ENCODE measurements around the gene NPHP4.
"Not testable (repeated sequence)": the region's sequence is repeated elsewhere in the genome, so short reads cannot be mapped to it uniquely, and the experiment has no call there.

NPHP4 gene

DNA sequence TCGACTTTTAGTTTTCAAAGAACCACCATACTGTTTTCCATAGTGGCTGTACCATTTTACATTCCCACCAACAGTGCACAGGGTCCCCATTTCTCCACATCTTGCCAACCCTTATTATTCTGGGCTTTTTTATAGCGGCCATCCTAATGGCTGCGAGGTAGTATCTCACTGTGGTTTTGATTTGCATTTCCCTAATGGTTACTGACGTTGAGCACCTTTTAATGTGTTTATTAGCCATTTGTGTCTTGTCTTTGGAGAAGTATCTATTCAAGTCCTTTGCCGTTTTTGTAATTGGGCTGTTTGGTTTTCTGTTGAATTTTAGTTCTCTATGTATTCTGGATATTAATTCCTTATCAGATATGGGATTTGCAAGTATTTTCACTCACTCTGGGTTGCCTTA is 31.1 kb upstream of the NPHP4 start:
- no peak for DNase-seq

DNA sequence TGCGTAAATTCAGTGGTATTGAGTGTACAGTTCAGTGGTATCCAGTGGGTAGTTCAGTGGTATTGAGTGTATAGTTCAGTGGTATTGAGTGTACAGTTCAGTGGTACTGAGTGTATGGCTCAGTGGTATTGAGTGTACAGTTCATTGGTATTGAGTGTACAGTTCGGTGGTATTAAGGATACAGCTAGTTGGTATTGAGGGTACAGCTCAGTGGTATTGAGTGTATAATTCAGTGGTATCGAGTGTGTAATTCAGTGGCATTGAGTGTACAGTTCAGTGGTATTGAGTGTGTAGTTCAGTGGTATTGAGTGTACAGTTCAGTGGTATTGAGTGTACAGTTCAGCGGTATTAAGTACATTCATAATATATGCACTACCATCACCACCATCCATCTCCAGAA is 30.0 kb upstream of the NPHP4 start:
- DNase-seq = no peak

DNA sequence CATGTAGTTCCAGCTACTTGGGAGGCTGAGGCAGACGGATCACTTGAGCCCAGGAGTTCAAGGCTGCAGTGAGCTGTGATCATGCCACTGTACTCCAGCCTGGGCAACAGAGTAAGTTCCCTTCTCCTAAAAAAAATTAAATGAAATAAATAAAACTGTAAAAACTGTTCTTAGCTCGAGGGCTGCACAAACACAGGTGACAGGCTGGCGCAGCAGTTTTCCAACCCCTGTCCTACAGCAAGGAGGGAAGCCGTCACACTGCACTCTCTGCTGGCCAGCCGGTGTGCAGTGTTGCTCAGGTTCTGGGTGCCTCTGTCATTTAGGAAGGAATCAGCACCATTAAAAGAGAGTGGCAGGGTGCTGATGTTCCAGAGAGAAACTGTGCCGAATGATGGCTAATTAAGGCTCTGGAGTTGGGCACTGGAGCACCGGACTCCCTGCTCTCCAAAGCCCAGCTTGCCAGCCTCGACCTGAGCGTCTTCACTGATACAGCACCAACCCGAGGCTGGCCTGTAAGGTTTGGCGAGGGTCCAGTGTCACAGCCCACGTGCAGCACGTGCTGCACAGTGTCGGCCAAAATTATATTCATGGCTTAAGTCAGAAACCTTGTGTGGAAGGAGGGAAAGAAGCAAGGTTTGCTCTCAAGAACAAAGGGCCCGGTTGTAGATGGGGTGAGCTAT is 27.1 kb upstream of the NPHP4 start:
- DNase-seq = no peak

DNA sequence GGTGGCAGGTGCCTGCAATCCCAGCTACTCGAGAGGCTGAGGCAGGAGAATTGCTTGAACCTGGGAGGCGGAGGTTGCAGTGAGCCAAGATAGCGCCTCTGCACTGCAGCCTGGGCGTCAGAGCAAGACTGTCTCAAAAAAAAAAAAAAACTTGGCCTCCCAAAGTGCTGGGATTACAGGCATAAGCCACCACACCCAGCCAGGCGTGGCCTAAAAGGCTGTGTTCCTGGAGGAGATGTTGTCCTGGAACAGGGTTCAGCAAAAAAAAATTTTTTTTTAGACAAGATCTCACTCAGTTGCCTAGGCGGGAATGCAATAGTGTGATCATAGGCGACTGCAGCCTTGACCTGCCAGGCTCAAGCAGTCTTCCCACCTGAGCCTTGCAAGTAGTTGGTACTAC is 25.4 kb upstream of the NPHP4 start:
- DNase-seq = not testable (repeated sequence)

DNA sequence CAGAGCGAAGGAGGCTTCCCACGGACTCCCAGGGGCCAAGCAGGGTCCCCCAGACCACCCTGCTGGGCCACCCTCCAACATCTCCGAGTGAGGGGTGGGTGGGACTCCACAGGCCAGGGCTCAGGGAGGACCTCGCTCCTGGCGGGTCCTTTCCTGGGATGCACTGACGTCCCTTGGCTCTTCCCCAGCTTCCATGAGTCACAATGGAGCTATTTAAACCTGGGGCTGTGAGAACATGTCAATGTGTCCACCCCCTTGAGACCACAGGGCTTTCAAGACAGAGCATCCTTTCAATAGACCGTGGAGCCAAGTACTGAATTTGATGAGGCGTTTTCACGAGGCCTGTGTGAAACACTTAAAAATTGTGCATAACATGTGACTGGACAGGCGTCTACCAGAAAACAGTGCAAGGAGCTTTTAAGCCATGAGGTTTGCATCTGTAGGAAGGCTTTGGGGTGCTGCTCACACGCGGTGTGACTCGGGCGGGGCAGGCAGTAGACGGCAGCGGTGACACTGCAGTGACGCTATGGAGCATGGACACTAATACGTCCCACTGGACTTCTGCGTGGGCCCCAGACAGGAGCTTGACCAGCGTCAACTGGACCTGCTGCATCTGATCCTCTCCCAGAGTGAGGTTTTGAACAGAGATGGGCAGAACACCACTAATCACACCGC is 24.1 kb upstream of the NPHP4 start:
- no peak for DNase-seq

DNA sequence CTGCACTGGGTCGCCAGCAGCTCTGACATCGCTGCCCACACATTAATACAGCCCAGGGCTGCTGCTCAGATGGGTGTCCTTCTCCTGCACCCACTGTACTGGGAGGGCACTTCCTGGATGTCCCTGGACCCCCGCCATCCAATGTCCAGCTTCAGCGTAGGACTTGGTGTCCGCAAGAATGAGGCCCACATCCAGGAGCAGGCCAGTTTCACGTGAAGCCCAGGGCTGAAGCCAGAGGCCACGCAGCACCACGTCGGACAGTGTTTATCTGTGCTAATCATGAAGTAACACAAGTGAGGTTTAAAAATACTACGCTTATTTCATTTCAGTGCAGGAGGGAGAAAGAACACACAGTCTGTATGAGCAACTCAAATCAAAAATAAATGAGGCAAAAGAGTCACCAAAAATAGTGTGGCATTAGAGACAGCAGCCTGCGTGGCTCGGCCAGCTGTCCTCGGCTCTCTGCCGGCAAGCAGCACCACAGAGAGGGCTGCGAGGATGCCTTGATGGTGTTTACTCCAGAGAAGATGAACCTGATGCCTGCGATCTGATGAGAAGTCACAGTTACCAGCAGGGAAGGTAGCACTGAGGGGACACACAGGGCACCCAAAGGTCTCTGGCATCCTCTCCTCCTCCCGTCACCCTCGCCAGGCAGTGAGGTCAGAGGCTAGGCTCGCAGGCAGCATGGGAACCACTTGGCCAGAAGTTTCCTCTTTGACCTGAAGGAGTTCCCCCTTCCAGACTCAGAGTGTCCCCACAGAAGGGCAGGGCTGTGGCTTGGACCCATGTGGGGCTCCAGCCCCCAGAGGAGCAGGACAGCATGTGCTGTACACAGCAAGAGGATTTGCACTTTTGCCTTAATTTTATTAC is 22.1 kb upstream of the NPHP4 start:
- DNase-seq = no peak

DNA sequence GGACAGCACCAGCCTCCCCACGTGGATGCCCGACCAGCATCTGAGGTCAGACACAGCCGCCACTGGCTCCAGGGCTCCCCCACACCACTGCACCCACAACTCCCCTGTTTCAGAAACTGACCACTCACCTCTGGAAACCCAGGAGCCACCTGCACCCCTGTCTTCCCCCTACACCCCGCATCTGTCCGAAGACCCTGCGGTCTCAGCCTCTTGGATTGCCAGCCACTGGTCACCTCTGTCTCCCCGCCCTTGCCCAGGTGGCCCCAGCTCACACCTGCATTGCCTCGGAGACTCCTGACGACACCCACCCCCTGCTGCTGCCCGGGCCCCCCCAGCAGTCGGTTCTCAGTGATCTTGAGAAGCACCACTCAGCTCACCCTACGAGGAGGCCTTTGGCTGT is 21.3 kb upstream of the NPHP4 start:
- DNase-seq = no peak

DNA sequence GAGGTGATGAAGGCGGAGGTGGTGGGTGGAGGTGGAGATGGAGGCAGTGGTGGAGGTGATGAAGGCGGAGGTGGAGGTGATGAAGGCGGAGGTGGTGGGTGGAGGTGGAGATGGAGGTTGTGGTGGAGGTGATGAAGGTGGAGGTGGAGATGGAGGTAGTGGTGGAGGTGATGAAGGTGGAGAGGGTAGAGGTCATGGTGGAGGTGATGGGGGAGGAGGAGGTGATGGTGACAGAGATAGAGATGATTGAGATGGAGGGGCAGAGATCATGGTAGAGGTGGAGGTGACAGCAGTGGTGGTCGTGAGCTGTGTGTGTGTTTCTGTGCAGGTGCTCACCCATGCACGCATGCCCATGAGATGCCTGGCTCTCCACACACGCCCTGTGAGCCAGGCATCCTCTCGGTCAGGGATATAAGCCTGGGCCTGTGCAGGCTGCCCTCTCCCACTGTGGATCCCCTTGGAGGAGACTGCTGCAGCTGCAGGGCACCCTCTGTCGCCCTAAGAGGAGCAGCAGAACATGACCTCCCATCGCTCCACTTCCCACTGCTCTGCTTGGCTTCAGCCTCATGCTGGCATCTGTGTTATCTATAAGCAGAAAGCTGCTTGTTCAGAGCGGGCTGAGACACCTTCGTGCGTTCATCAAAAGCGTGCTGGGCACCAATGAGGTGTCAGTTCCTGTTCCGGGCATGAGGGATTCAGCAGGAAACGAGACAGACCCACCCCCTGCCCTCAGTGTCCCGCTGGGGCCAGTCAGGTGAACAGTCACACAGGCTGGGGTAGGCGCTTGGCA is 20.5 kb upstream of the NPHP4 start:
- no peak for DNase-seq

DNA sequence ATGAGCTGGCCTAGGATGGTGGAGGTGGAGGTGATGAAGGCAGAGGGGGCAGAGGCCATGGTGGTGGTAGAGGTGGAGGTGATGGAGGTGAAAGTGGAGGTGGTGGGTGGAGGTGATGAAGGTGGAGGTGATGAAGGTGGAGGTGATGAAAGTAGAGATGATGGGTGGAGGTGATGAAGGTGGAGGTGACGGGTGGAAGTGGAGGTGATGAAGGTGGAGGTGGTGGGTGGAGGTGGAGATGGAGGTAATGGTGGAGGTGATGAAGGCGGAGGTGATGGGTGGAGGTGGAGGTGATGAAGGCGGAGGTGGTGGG is 19.7 kb upstream of the NPHP4 start:
- DNase-seq = no peak

DNA sequence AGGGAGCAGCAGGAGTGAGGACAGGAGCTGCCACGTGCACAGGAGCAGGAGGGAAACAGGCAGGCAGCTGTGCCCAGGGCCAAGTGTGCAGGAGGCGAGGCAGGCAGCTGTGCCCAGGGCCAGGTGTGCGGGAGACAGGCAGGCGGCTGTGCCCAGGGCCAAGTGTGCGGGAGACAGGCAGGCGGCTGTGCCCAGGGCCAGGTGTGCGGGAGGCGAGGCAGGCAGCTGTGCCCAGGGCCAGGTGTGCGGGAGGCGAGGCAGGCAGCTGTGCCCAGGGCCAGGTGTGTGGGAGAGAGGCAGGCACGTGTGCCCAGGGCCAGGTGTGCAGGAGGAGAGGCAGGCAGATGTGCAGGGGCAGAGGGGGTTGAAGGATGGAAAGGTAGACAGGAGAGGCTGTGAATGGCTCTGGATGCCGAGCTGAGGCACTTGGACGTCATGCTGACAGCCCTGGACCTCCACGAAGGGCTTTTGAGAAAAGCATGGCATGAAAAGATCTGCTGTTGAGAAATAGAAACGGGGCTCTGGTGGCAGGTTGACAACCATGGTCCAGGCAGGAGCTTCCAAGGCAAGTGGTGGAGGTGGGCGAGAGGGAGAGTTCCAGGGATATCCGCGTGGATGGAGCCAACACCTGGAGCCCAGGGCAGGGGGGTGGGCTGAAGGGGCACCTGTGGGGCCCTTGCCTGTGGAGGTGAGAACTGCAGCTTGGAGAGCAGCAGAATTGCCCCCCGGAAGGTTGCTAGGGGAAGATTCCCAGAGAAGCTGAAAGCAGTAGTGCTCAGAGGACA is 19.1 kb upstream of the NPHP4 start:
- no peak for DNase-seq

DNA sequence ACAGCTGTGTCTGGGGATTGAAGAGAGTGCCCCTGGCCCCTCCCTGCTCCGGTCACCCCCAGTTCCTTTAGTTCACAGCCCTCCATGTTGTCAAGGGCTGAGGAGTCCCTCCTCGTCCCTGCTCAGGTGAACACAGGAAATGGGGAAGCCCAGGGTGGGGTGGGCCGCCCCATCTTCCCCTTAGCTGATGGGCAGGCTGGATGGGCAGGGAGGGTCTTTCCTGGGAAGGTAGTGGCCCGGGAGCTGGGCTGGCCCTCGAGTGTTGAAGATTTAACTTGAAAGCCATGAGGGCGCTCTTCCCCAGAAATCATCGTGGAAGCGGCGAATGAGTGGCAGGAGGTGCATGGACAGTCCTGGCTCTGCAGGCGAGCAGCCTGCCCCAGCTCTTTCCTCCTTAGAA is 18.3 kb upstream of the NPHP4 start:
- DNase-seq = no peak

DNA sequence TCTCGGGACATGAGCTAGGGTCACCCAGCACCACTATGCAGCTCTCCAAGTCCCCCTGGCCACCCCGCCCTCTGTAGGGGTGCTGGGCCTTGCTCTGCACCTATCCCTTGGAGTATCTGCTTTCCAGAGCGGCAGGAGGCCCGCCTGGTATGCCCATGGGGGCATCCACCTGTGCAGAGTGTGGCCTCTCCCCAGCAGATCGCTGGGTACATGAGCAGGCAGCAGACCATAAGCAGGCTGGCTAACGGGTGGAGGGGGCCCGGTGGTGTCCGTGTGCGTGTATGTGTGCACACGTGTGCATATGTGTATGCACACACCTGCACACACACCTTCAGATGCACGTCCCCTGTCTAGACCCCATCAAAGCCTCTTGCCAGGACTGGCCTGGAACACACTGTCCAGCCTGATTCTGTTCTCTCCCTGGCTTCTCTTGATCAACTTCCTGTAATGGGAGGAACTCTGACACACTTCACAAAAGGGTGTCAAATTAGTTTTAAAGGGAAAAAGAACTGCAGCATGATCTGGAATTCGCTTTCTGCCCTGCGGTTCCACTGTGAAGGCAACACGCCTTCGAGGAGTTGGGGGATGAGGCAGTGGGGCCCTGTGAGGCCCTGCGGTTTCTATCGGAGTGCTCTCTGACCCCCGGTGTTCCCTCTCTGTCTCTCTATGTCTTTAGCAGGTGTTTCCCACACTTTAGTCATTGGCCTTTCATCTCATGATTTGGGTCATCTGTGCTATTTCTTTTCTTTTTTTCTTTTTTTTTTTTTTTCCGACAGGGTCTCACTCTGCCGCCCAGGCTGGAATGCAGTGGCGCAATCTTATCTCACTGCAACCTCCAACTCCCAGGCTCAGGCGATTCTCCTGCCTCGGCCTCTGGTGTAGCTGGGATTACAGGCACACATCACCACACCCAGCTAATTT is 17.2 kb upstream of the NPHP4 start:
- DNase-seq = no peak

DNA sequence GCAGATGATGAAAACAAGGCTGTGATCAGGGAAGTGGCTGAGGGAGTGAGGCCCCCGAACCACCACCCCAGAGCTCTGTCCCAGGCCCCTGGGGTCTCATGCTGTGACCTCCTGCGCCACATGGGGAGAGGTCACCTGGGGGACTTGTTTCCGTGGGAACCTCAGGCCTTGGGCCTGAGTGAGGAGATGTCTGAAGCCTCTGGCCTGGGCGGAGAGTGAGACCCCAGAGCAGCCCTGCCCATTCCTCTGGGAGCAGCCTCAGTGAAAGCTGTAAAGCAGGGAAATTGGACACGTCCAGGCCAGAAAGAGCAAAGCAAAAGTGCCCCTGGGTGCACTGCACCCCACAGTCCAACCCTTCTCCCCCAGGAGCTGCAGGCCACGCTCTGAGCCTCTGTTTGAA is 16.5 kb upstream of the NPHP4 start:
- no peak for DNase-seq

DNA sequence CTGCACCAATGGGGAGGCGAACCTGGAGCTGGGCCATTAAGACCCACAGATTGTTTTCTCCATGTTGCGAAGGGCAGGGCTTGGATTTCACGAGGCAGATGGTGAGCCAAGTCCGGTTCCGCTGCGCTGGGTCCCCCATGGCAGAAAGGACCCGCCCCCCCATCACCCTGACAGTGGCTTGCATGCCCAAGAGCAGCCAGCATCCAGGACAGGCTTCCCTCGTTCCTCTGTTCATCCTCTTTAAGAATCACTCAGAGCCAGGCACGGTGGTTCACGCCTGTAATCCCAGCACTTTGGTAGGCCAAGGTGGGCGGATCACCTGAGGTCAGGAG is 15.8 kb upstream of the NPHP4 start:
- DNase-seq = no peak

DNA sequence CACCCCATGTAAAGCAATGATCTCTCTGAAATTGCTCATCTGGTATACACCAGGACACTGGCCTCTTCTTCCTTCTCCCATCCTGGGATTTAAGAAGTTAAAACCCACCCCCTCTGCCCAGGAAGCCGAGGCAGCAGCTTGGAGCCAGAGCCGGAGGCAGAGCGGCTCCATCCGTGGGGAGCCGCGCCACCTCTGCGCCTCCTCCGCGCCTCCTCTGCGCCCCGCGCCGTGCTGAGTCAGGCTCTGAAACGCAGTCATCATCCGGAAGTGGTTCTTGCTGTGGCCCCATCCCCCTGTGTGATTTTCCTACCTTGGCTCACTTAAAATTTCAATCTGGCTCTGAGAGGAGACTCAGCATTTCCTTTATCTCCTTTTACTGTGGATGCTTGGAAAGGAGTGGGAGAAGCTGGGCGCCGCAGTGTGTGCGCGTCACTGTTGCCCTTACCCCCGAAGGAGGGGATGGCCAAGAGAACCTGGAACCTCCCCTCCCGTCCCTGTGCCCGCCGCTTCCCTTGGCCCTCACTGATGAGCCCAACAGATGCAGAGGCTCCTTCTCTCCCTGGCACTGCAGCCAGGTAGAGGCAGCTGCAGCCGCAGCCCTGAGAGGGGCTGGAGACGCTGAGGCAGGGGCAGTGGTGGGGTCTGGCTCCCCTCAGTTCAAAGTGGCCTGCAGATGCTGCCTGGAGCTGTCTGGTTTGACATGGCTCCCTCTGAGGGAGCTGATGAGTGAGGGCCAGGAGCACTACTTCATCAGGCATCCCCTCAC is 15.3 kb upstream of the NPHP4 start:
- DNase-seq = no peak

DNA sequence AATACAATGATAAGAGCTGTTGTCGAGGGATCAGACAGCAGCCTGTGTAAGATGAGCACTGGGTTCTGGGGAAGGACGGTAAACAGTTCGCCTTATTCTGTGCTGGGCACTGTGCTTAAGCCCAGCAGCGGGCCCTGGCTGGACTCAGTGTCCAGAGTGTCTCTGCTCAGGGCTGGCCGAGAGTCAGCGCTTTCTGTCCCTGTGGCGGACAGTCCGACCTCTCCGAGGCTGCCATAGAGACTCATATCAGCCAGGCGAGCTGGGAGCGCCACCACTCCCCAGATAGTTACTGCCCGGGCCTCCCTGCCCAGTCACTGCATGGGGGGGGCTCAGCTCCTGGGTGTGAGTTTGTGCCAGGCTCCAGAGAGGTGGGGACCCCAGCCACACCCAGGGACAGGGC is 14.7 kb upstream of the NPHP4 start:
- DNase-seq = no peak

DNA sequence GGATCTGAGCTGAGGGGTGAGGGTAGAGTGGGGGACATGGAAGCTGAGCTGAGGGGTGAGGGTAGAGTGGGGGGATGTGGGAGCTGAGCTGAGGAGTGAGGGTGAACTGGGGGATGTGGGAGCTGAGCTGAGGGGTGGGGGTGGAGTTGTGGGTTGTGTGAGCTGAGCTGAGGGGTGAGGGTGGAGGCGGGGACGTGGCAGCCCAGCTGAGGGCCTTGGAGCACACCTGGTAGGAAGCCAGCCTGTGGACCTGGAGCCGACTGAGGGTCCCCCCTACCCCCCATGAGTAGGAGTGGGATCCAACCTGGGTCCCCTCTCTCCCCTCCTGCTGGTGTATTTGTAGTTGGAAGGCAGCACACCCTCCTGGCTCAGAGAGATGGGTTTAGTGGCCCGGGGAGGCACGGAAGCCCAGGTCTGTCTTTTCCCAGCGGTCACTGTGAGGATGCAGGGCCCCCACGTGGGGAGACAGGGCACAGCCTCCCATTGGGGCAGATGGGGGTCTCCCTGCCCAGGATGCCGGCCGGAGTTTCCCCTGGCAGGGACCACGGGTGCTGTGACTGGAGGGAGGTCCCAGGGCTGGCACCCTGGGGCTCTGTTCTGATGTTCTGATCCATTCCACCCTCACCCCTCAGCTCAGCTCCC is 13.2 kb upstream of the NPHP4 start:
- no peak for DNase-seq

DNA sequence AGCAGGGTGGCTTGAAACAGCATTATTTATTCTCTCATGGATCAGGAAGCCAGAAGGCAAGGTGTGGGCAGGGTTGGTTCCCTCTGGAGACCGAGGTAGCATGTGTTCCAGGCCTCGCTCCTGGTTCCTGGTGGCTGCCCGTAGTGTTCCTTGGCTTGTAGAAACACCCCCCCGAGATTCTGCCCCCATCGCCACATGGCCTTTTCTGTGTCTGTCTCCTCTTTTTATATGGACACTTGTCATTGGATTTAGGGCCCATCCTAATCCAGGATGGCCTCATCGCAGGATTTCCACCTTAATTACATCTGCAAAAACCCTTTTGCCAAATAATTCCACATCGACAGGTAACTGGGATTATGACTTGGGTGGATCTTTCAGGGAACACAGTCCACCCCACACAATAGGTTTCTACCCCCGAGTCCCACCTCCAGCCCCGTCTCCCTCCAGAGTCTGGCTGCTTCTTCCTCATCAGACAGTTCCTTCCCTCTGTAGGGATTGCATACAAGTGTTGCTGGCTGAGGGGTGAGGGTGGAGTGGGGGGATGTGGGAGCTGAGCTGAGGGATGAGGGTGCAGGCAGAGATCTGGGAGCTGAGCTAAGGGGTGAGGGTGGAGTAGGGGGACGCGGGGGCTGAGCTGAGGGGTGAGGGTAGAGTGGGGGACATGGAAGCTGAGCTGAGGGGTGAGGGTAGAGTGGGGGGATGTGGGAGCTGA is 12.3 kb upstream of the NPHP4 start:
- no peak for DNase-seq

DNA sequence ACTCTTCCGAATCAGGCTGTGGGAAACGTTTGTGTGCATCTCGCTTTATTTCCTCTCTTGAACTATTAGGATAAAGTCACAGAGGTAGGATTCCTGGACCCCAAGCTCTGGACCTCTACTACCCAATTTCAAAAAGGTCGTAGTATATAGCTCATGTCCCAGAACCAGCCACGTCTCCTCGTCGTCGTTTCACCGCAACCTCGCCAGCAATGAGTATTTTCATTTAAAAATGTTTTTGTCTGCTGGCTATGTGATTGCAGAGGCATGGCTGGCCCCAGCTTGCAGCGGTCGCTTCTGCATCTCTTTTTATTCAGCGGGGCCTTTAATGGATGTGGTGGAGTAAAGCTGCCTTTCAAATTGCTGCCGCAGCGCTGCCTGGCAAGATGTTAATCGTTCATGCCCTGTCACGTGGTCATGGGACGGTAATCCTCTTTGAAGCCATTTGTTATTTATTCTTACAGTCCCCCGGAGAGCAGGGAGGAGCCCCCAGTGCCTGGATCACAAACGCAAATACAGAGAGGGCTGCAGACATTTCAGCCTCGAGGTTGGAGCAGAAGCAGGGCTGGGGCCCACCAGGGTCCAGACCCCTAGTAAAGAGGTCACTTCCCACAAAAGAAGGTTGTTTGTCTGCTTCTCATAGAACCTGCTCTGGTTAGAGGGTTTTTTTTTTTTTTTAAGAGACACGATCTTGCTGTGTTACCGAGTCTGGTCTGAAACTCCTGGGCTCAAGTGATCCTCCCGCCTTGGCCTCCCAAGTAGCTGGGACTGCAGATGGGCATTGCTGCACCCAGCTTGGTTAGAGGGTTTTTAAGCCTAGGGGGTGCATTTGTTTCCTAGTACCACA is 11.6 kb upstream of the NPHP4 start:
- DNase-seq = no peak
